ENCODE measurements around the gene SCAMP2. TPM values are rescaled to one million over a fixed set of nuclear protein-coding genes. Genes with fewer than 3 reads are reported as not detected.

Gene SCAMP2
- total and polyA plus RNA-seq, 2 of the 13 experiments (the other 11 are each of a cell fraction or from before 2014, with no cell fraction given): 34.8 to 121 TPM

DNA sequence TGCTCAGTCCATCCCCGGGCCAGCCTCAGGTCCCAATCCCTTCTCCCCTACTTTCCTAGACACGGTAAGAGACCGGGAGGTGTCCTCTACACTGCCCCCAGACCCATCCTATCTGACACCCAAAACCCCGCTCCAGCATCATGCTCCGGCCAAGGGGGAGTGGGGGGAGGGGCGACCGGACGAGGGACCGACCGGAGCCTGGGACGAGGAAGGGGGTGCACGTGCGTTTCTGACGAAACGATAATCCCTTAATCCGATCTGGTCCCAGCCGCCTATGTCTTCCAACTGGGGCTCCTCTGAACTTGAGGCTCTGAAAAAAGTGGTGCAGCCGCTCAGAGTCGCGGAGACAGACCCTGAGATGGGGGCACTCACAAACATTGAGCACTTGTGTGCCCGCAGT lies 46.2 kb downstream of the SCAMP2 start:
- DNase-seq (ENCODE audit: low spot score) (no peak), FAIRE-seq (no peak), ATAC-seq (no peak)
- H3K9me3 ChIP-seq (ENCODE audit: low read length): no peaks in the 10 kb centered on the region
- H3K27me3 ChIP-seq (ENCODE audit: control insufficient read depth in 1 of 2, insufficient read depth in 2 of 2, low read length in 2 of 2): peaks cover 5 to 62% of the 10 kb centered on the region in 2 experiments; a peak in 4 of 5 replicates
- ChIA-PET CTCF (ENCODE audit: low intra/inter-chr PET ratio, low total read pairs) (no interaction called here), POLR2A (no interaction called here)
- no TSS peak for BruUV-seq (replicated peaks)
- H2AFZ ChIP-seq (ENCODE audit: low read length): no peak overlapping the region
- H3K36me3 ChIP-seq (replicated peaks in 1 of 2; ENCODE audit: control insufficient read depth in 1 of 2, insufficient read depth in 2 of 2, low read length in 2 of 2): no peaks in the 10 kb centered on the region
- no peaks in the 10 kb centered on the region; the same call in 1 of the 2 replicates for H4K20me1 ChIP-seq (ENCODE audit: insufficient read depth, low read length)
- TF ChIP-seq ZNF556 (CRISPR knock-in tag; IDR thresholded peaks at IDR 0.05; ENCODE audit: borderline replicate concordance): no peak
- TF ChIP-seq, protein P1, sequence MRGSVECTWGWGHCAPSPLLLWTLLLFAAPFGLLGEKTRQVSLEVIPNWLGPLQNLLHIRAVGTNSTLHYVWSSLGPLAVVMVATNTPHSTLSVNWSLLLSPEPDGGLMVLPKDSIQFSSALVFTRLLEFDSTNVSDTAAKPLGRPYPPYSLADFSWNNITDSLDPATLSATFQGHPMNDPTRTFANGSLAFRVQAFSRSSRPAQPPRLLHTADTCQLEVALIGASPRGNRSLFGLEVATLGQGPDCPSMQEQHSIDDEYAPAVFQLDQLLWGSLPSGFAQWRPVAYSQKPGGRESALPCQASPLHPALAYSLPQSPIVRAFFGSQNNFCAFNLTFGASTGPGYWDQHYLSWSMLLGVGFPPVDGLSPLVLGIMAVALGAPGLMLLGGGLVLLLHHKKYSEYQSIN (CRISPR knock-in tag; IDR thresholded peaks at IDR 0.05; ENCODE audit: borderline replicate concordance): no peak
- TF ChIP-seq NFYB (CRISPR knock-in tag; IDR thresholded peaks at IDR 0.05): no peak
- TF ChIP-seq, protein P2, sequence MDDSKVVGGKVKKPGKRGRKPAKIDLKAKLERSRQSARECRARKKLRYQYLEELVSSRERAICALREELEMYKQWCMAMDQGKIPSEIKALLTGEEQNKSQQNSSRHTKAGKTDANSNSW (CRISPR knock-in tag; IDR thresholded peaks at IDR 0.05; ENCODE audit: borderline replicate concordance): no peak
- TF ChIP-seq ZNF24 (IDR thresholded peaks at IDR 0.05): no peak
- TF ChIP-seq, protein P3, sequence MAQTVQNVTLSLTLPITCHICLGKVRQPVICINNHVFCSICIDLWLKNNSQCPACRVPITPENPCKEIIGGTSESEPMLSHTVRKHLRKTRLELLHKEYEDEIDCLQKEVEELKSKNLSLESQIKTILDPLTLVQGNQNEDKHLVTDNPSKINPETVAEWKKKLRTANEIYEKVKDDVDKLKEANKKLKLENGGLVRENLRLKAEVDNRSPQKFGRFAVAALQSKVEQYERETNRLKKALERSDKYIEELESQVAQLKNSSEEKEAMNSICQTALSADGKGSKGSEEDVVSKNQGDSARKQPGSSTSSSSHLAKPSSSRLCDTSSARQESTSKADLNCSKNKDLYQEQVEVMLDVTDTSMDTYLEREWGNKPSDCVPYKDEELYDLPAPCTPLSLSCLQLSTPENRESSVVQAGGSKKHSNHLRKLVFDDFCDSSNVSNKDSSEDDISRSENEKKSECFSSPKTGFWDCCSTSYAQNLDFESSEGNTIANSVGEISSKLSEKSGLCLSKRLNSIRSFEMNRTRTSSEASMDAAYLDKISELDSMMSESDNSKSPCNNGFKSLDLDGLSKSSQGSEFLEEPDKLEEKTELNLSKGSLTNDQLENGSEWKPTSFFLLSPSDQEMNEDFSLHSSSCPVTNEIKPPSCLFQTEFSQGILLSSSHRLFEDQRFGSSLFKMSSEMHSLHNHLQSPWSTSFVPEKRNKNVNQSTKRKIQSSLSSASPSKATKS (CRISPR knock-in tag; IDR thresholded peaks at IDR 0.05): no peak
- no peak for TF ChIP-seq ZNF224 (CRISPR knock-in tag; IDR thresholded peaks at IDR 0.05)
- in situ Hi-C loops (cut with HindIII; ENCODE audit: extremely low pct_ligation_motif_present, low pct_unique_long_range_greater_than_20kb): no loop called here
- WGBS (ENCODE audit: low lambda C conversion rate): 42% methylated on average over 19 of the region's 21 CpGs
- no peak overlapping the region for H3K9ac ChIP-seq (ENCODE audit: insufficient read depth, low read depth, low read length)
- no peak overlapping the region for H3K27ac ChIP-seq (ENCODE audit: extremely low read length, insufficient read depth, low read length)
- H3K4me2 ChIP-seq (ENCODE audit: low read depth, low read length): no peak overlapping the region
- no peaks in the 10 kb centered on the region for H3K79me2 ChIP-seq (ENCODE audit: insufficient read depth, low read length)
- intact Hi-C loops (cut with micrococcal nuclease; ENCODE audit: unreplicated experiment): no loop called here
- peaks cover 7% of the 10 kb centered on the region for H3K4me1 ChIP-seq (ENCODE audit: insufficient read depth, low read length)
- H3K4me3 ChIP-seq (replicated peaks in 1 of 3; ENCODE audit: insufficient read depth in 1 of 3, low read depth in 2 of 3, low read length in 3 of 3): no peak overlapping the region

Data from HepG2 (cell line).